Stomach (tissue), 9 donors: ENCODE measurements around the gene USP6NL. TPM values are rescaled to one million over a fixed set of nuclear protein-coding genes. Genes with fewer than 3 reads are reported as not detected.

Source experiments
- DNase-seq, 2 donors: peaks; one replicate each; pipeline versions ENCODE4 v3.0.0 to v3.0.0-alpha.2; 2013 to 2019
- H3K27ac ChIP-seq, 5 donors: fragments of 200-600 bp in 4 of 5; sonication (generic) in 4 of 5; one replicate each; pipeline ENCODE4 v1.5.1; 2013 to 2019; ENCODE audit warnings: mild to moderate bottlenecking in 1 of 5, moderate library complexity in 1 of 5
- H3K27me3 ChIP-seq, 3 donors: fragments of 200-600 bp; sonication (generic); one replicate each; pipeline ENCODE4 v1.5.1; 2017 to 2019; ENCODE audit warnings: mixed run types in 1 of 3
- H3K36me3 ChIP-seq, 4 donors: fragments of 200-600 bp; sonication (generic); 1 replicate in 3 of 4; 2 replicates in 1 of 4; pipeline ENCODE4 v1.5.1; 2016 to 2019
- H3K4me1 ChIP-seq, 4 donors: fragments of 200-600 bp; sonication (generic); one replicate each; pipeline ENCODE4 v1.5.1; 2016 to 2019
- H3K4me3 ChIP-seq, 4 donors: fragments of 200-600 bp; sonication (generic) in 3 of 4; one replicate each; pipeline ENCODE4 v1.5.1; 2016 to 2019; ENCODE audit warnings: mild to moderate bottlenecking in 1 of 4
- H3K9me3 ChIP-seq, 4 donors: fragments of 200-600 bp; sonication (generic); one replicate each; pipeline ENCODE4 v1.5.1; 2016 to 2019
- CTCF ChIP-seq, 7 experiments: fragments of 450-650 bp in 4 of 7; fragments of 200-600 bp in 3 of 7; sonication (generic) in 3 of 7; IDR thresholded peaks; one replicate each; pipeline ENCODE4 v1.5.1; 2016 to 2019; ENCODE audit warnings: antibody characterized with exemption in 7 of 7, control low read depth in 2 of 7, mild to moderate bottlenecking in 1 of 7
- EP300 ChIP-seq: sonication (generic); formaldehyde crosslinking; IDR thresholded peaks from one replicate; pipeline ENCODE4 v1.6.1; 2017; ENCODE audit warnings: antibody characterized with exemption
- POLR2A ChIP-seq, 4 donors: fragments of 450-650 bp; IDR thresholded peaks; one replicate each; pipeline ENCODE4 v1.6.1; 2016; ENCODE audit warnings: antibody characterized with exemption in 4 of 4, control low read depth in 2 of 4, mild to moderate bottlenecking in 1 of 4, moderate library complexity in 1 of 4
- POLR2AphosphoS5 ChIP-seq, 3 donors: sonication (generic); formaldehyde crosslinking; IDR thresholded peaks; one replicate each; pipeline ENCODE4 v1.6.1; 2016; ENCODE audit warnings: antibody characterized with exemption in 3 of 3
- whole genome bisulfite sequencing, 5 donors: extraction: QIAGEN DNeasy Blood & Tissue Kit in 3 of 5; methylation state at CpG; one replicate each; pipeline versions ENCODE4 v1.1.5 to v1.1.7; 2013 to 2018; 5-methylcytosine and 5-hydroxymethylcytosine counted together
- intact Hi-C: fragments of 100-400 bp; cut with DNase I; formaldehyde crosslinking; loops from one replicate; pipeline ENCODE4 v1.15.1; 2023; ENCODE audit warnings: low total_unique reads
- polyA plus RNA-seq, 3 donors: library from polyadenylated mRNA; stranded (reverse); fragments of 200-250 nt; gene quantifications; one replicate each; pipeline ENCODE4 v1.2.3, GENCODE V29; 2013
- total RNA-seq, 5 donors: library from RNA; depleted of rRNA; stranded (reverse); fragments of >200 nt; gene quantifications; one replicate each; pipeline versions ENCODE4 v1.1.0 to v1.2.3, GENCODE V29; 2014 to 2016
- donor health status: healthy with polysubstance abuse.
- donor health status: Bipolar disorder and iron deficiency.
- donor health status: healthy.

The USP6NL gene
- total and polyA plus RNA-seq, 8 donors = 4.7 to 31.5 (median 6.3) TPM

- TF ChIP-seq CTCF (IDR thresholded peaks at IDR 0.05) (no peak), EP300 (no peak), POLR2AphosphoS5 (IDR thresholded peaks at IDR 0.05) (no peak), POLR2A (IDR thresholded peaks at IDR 0.05) (no peak)
- no peaks in the 10 kb centered on the region for H3K36me3 ChIP-seq
- no peak overlapping the region for H3K27ac ChIP-seq
- no peak for DNase-seq
- no peaks in the 10 kb centered on the region for H3K27me3 ChIP-seq
- no peaks in the 10 kb centered on the region for H3K9me3 ChIP-seq
- WGBS, 5 donors = 86 to 92% (median 88%) methylated on average over 6 of the region's 6 CpGs
- peaks cover 0 to 18% (median 9%) of the 10 kb centered on the region in 4 donors for H3K4me1 ChIP-seq
- intact Hi-C loops = no loop called here
- H3K4me3 ChIP-seq = no peak overlapping the region
Observed at GRCh38 chr10:11594589-11595394, 16.7 kb downstream of the USP6NL start.

- 72 to 85% (median 75%) methylated on average over 7 of the region's 7 CpGs for WGBS, 5 donors
- no peak for DNase-seq
- TF ChIP-seq POLR2A (IDR thresholded peaks at IDR 0.05) (no peak), CTCF (IDR thresholded peaks at IDR 0.05) (no peak), EP300 (no peak), POLR2AphosphoS5 (IDR thresholded peaks at IDR 0.05) (no peak)
Observed at GRCh38 chr10:11593612-11594011, 17.8 kb downstream of the USP6NL start.

GRCh38 chr10:11589738-11590137 is 21.7 kb downstream of the USP6NL start:
- H3K27ac ChIP-seq = no peak overlapping the region
- no peak for TF ChIP-seq POLR2AphosphoS5 (IDR thresholded peaks at IDR 0.05)
- no peak for TF ChIP-seq POLR2A (IDR thresholded peaks at IDR 0.05)
- TF ChIP-seq CTCF (IDR thresholded peaks at IDR 0.05) = no peak
- TF ChIP-seq EP300 = no peak
- intact Hi-C loops = no loop called here
- peaks cover 0 to 6% (median 0%) of the 10 kb centered on the region in 4 donors for H3K9me3 ChIP-seq
- no peaks in the 10 kb centered on the region for H3K36me3 ChIP-seq
- 85 to 92% (median 87%) methylated on average over 4 of the region's 4 CpGs for WGBS, 5 donors
- H3K4me1 ChIP-seq = peaks cover 0 to 32% (median 2%) of the 10 kb centered on the region in 4 donors
- DNase-seq = no peak
- H3K4me3 ChIP-seq = no peak overlapping the region
- no peaks in the 10 kb centered on the region for H3K27me3 ChIP-seq

More at GRCh38 chr10:11593612-11594011, 17.8 kb downstream of the USP6NL start:
- Histone ChIP-seq H3K27ac (no peak overlapping the region), H3K27me3 (no peaks in the 10 kb centered on the region), H3K36me3 (no peaks in the 10 kb centered on the region), H3K4me3 (no peak overlapping the region), H3K4me1 (peaks cover 0 to 23% (median 6%) of the 10 kb centered on the region in 4 donors), H3K9me3 (no peaks in the 10 kb centered on the region)
- intact Hi-C loops = no loop called here

- H3K4me1 ChIP-seq = peaks cover 0 to 26% (median 0%) of the 10 kb centered on the region in 4 donors
- TF ChIP-seq CTCF (IDR thresholded peaks at IDR 0.05) = no peak
- no peak for TF ChIP-seq POLR2A (IDR thresholded peaks at IDR 0.05)
- no peak for TF ChIP-seq EP300
- TF ChIP-seq POLR2AphosphoS5 (IDR thresholded peaks at IDR 0.05) = no peak
- H3K27ac ChIP-seq = no peak overlapping the region
- H3K27me3 ChIP-seq = no peaks in the 10 kb centered on the region
- DNase-seq = no peak
- 47 to 64% (median 56%) methylated on average over 3 of the region's 3 CpGs for WGBS, 5 donors
- H3K4me3 ChIP-seq = no peak overlapping the region
- H3K36me3 ChIP-seq = no peaks in the 10 kb centered on the region
- intact Hi-C loops = no loop called here
- H3K9me3 ChIP-seq = peaks cover 0 to 6% (median 0%) of the 10 kb centered on the region in 4 donors
Observed at GRCh38 chr10:11588873-11589574, 22.4 kb downstream of the USP6NL start.
